Middle frontal gyrus (tissue), 1 donor: ENCODE data around the gene SH2B2.

Source experiments
- DNase-seq: peaks from one replicate; pipeline ENCODE4 v3.0.0-alpha.2; 2015; ENCODE audit warnings: low spot score; ENCODE audit errors: extremely low spot score

SH2B2 gene

DNA sequence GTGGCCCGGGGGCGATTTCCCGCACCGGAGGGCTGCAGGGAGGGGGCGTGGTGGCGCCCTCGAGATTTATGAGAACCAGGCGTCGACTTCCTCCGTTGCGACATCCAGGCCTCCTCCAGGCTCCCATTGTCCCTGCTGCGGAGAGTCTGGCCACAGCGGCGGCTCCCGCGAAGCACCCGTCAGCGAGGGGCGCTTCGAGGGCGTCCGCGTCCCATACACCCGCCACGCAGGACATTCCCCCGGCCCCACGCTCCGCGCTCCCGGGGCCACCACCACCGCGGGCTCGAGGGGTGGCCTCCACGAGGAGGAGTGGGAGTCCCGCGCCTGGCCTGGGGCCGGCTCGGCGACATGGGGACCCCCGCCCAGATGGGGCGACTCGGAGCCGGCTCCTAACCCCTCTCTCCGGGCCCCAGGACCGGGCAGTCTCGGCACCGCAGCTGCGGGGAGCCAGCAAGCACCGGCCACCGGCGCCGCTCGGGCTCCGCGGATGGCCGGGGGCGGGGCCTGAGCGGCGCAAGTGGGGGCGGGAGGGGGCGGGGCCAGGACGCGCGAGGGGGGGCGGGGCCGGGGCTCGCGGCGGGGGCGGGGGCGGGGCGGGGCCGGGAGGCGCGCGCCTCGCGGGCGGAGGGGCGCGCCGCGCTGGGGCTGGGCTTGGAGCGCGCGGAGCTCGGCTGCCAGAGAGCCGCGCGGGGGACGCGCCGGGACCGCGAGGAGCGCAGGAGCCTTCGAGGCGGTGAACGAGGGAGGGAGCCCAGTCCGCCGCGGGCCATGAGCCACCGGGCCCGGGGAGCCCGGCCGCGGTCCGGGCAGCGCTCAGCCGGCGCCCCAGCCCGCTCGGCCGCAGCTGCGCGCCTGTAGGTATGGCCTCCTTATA, at the start of gene SH2B2:
Gene SH2B2, plus strand, starts transcription at position 632 of the 874 bp plus-strand sequence. CDS start 13,683 bp downstream, outside the sequence.
- no peak for DNase-seq

DNA sequence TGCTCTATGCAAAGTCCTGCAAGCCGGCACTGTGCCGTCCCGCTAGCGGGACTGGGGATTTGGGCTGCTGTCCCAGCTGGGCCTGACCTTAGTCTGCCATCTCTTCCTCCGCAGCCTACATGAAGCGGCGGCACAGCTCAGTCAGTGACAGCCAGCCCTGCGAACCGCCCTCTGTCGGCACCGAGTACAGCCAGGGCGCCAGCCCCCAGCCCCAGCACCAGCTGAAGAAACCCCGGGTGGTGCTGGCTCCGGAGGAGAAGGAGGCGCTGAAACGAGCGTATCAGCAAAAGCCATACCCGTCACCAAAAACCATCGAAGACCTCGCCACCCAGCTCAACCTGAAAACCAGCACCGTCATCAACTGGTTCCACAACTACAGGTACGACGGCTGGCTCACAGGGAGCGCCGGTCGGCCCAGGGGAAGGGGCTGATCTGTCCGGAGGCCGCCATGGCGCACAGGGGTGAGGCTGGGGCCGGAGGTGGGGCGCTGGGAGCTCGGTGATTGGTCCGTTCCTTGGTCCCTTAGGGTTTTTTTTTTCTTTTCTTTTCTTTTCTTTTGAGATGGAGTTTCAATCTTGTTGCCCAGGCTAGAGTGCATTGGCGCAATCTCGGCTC, 47.4 kb upstream of the SH2B2 start:
- DNase-seq, result no peak

DNA sequence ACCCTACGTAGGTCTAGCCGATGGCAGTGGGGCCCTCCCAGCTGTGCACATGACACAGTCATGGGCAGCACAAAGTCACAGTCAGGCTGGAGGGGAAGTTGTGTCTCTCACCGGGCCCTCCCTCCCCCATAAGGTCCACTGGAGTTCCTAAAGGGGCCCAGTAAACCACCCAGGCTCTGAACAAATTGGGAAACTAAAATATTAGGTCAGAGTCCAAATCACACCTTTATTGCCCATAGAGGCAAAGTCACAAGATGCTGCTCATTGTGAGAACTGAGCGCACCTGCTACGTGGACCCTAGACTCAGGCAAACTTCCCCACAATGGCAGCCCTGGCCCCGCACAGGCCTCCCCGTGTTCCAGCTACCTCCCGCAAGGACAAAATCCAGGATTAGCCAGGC, 45.2 kb upstream of the SH2B2 start:
- no peak for DNase-seq

DNA sequence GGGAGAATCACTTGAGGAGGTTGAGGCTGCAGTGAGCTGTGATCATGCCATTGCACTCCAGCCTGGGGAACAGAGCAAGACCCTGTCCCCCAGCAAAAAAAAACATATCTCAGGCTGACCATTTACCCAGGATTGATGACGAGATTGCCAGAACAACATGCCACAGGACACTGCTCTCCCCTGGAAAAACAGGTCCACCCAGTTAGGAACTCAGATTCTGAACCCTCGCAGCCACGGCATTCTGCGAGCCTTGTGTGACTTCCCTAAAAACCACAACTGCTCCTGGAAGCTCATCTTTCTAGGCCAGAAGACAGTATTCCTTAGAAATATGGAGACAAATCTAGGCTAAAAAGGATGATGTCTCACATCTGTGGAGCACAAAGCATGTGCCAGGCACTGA, 42.1 kb upstream of the SH2B2 start:
- DNase-seq, result no peak

DNA sequence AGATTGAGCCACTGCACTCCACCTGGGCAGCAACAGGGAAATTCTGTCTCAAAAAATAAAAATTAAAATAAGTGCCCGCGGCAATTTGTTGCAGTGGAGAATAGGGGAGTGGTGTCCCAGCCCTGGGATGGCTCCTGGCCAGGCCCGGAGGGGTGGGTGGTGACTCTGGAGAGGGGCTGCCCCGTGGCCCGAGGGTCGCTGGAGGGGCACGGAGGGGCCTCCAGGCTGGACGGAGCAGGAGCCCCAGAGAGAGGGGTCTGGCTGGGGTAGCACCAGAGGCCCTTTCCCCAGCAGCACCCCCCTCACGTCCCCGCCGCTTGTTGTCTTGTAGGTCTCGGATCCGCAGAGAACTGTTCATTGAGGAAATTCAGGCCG, 38.6 kb upstream of the SH2B2 start:
- DNase-seq, result no peak

DNA sequence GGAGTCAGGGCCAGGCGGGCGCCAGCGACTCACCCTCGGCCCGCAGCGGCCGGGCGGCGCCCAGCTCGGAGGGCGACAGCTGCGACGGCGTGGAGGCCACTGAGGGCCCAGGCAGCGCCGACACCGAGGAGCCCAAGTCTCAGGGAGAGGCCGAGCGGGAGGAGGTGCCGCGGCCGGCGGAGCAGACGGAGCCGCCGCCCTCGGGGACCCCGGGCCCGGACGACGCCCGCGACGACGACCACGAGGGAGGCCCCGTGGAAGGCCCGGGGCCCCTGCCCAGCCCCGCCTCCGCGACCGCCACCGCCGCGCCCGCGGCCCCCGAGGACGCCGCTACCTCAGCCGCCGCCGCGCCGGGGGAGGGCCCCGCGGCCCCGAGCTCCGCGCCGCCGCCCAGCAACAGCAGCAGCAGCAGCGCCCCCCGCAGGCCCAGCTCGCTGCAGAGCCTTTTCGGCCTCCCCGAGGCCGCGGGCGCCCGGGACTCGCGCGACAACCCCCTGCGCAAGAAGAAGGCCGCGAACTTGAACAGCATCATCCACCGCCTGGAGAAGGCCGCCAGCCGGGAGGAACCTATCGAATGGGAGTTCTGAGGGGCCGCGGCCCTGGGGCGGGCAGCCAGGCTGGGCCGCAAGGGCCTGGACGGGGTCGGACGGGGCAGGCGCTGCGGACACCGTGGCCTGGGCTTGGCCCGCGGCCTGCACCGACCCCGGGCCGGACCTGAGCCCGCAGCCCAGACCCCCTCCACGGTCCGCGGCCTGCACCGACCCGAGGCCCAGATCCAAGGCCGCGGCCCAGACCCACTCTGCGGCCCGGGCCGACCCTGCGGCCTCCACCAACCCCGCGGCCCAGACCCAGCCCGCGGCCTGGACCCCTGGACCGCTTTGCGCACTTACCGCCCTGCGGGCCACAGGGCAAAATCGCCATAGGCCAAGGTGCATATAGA, 37.9 kb upstream of the SH2B2 start:
- no peak for DNase-seq

DNA sequence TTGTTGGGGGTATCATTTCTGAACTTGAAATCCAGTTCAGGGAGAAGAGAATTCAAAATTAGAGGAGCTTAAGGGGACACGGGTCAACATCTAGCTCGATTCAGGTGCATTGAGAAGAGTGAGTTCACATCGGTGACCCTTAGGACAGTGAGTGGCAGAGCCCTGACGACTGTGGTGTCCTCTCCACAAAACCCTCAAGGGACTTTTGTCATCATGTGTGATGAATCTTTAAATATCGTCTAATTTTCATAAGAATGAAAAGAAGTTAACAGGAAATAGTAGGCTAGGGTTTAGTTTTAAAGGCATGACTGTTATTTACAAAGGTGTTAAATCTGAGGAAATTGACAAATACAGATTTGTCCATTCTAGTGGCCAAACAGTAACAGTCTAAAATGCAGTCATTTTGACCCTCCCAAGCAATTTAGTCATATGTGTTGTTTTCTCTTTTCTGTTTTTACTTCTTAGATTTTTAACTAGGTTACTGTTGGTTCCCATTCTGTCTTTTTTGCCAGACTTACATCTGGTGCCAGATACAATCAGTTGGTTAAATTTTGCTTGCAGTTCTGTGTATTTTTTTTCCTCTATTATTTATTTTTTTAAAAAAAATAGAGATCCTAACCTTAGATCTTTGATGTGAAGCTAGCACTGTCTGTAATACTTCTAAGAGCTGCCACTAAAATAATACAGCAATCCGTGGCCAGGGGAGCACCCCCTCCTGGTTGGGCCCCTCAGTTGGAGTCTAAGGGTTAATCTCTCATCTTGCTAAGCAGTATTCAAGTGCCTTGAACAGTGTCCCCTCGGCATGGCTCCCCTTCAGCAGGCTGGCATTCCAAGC, 34.9 kb upstream of the SH2B2 start:
- no peak for DNase-seq

DNA sequence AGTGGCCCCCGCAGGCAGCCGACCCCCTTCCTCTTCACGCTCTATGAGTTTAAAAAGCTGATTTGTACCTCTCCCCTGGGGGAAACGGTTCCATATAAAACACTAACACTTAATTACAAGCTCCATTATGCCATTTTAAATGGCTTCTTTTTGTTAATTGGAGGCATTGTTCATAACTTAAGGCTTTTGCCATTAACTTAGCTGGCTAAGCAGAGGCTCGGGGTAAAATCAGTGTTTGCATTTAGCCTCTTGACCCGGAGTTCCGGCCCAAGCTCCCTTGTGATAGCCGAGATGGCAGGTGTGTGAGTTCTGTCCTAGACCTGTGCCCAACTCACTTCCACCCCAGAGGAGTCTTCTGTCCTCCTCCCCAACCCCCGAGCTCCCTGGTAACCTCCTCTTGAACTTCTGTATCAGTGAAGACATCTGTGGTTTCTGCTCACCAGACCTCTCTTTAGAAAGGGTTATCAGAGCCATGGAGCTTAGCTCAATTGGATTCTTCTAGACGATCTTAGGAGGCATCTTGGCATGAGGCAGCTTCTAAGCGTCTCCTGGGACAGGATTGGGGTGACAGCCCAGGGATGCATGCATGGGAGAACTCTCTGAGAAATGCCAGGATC, 34.2 kb upstream of the SH2B2 start:
- no peak for DNase-seq

DNA sequence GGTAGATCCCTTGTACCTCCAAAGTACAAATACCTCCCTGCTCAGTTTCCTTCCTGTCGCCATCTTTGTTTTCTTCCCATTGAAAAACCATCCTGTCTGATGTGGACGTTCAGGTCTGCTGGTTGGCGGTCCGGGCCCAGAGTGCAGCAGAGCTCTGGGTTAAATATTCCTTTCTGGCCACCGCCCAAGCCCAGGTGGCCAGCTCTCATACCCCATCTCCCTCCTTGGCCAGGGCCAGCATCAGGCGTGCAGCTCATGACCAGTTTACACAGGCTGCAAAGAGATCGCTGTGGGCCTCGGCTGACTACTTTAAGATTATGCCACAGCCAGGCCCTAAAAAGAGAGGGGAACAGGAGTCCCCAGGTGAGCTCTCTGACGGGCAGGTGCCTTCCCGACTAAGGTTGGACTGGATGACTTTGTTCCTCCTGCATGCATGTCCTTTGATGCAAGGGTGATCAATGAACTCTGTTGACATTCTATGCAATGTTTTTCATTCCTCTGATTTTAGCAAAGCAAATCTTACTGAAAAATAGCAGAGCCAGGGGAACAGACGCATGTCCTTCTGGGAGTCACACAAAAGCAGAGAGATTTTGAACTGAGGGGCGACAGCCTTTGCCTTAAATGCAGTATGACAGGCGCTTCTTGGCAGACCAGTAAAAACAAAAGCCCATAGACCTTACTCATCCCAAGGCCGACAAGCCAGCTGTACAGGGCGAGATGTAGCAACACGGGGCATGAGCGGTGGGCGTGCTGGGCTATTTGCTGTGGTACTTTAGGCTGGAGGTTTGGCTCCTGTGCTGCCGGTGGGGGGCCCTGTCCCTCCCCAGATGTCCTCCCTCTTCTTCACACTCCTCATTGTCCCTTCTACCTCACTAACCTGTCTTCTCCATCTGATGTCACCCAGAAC, 33.3 kb upstream of the SH2B2 start:
- DNase-seq, result no peak

DNA sequence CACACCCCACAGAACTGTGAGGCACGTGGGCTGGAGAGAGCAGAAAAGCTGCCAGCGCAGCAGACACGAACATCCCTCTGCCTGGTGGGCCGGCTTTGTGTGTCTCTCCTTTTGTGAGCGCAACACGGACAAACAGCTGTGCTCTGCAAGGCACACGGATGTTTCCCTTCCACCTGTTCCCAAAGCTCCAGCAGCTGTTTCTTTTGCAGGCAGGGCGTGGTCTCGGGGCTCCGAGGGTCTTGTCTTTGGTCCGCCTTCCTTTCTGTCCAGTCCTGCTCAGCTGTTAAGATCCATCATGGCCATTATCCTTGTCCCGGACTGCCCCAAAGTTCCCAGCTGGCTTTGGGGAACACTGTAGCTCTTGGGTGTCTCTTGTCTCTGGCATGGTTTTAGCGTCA, 32.7 kb upstream of the SH2B2 start:
- DNase-seq, result no peak

DNA sequence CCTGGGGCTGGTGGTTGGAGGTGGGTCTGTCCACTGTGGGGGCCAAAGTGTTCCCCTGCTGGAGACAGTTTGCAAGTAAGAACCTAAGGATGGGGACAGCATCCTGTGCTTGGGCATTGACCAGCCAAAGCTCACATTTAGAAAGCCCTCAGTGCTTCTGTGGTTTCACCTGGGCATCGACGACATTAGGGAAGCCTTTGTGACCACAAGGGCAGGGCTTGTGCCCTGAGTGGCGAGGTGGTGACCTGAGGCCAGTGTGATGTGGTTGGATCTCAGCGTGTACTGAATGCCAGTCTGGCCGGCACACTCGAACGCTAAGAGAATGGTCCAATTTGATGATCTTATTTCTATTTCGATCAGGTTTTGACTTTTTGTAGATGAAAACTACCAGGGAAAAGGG, 32.1 kb upstream of the SH2B2 start:
- no peak for DNase-seq

DNA sequence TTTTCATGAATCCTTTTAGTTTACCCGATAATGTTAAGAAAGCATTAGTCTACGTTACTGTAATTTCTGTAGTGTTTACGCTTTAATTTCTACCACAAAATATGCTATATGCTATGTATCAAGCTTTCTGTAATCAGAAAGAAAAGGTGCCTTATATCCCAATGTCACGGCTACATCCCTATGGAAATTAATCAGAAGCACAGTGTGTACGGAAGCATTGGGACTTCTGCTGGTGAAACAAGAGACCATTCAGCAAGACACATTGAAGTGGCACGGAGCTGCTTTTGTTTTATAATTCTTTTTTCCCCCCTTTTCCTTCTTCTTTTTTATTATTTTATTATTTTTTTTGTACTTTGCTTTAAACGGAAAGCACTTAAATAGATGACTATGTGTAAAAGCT, 31.2 kb upstream of the SH2B2 start:
- no peak for DNase-seq

DNA sequence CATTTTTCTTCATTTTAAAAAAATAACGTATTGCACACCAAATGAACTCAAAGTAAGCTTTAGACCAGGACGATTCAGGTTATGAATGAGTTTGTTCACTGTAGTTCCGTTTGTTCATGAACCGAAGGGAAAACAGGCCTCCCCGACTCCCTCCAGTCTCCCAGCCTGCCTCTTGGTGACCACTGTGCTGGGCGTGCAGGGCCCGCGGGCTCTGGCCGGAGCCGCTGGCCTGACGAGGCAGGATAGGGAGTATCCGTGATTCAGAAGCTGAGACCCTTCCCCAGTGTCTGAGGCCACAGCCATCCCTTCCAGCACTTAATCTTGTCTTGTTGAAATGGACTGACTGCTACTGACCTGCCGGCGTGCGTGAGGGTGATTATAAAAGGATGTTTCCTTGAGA, 30.8 kb upstream of the SH2B2 start:
- no peak for DNase-seq

DNA sequence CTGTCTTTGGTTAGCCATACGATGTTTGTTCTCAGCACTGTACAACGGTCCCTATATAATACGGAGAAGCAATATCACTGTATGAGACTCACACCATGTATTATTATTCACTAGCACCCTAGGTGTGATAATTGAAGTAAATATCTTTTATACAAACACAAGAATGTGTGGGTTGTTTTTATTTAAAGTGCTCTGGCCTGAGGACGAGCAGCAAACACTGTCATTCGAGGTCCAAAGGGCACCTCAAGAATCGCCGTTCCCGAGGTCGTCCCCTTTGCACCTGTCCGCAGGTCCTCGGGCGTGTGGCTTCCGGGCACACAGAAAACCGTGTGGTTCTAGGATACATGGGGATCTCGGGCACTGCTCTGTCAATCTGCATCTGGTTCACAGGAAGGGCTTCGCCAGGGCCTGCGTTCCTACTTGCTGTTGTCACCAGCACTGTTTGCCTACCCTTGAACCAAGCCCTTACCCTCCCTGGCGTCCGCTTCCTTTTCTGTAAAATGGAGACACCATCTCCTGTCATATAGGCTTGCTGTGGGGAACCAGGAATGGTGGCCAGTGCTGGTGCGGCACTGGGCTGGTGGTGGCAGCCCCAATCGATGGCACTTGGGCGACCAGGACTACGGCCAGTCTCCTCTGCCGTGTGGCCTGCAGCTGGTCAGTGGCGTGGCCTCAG, 28.5 kb upstream of the SH2B2 start:
- no peak for DNase-seq

DNA sequence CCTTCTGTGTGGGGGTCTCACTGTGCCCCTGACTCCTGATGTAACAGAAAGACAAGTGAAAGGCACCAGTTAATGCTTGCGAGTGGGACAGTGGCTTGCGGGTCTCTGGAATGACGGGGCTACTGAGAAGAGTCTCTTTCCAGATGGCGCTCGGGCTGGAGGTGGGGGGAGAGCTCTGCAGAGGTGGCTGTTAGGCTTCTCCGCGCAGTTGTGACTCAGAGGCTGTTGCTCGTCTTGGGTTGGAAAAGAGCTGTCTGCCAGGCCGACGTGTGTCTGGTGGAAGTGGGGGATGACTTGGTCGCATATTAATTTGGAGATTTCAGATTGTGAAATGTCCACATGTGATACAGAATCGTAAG, 27.9 kb upstream of the SH2B2 start:
- no peak for DNase-seq

DNA sequence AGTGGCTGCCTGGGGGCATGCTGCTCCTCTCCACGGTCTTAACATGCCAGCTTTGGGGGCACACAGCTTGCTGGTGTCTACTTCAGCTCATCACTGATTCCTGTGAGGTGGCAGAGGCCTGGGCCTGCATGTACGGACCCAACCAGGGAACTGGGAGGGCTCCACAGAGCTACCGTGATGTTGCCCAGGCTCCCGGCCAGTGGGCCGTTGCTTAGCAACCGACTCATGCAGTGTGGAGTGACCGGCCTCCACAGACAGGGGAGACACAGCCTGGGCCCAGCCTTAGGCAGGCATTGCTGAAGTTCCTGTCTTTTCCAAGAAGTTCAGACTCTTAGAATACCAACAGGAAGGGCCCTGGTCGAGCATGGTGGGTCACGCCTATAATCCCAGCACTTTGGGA, 25.8 kb upstream of the SH2B2 start:
- no peak for DNase-seq

DNA sequence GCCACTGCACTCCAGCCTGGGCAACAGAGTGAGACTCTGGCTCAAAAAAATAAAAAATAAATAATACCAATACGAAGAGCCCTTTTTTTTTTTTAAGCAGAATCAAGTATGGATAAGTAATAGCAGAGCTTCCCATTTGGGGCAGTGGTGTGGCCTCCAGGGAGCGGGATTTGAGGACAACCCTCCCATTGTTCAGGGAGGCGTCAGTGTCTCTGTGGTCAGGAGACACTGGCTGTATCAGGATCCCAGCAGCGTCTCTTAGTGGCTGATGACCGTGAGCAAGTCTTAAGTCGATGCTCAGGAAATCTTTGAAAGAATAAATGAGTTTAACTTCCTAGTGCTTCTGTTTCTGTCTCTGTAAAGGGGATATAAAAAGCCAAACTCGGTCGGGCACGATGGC, 25.2 kb upstream of the SH2B2 start:
- DNase-seq, result no peak

DNA sequence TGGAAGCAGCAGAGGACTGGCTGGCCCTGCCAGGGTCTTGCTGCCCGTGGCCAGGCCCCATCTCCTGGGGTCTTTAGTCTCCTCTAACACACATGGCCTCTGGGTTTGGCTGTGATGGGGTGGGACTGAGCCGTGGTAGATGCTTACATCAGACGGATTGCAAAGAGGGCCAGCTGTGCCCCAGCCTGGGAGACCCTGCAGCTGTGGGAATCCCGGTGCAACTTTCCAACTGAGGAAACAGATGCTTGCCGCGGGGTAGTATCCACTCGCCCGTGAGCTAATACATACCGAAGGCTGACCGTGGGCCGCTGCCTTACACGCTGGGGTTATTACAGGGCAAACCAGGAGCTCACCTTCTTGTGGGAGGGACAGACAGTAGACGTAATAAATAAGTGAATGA, 24.1 kb upstream of the SH2B2 start:
- DNase-seq, result no peak

DNA sequence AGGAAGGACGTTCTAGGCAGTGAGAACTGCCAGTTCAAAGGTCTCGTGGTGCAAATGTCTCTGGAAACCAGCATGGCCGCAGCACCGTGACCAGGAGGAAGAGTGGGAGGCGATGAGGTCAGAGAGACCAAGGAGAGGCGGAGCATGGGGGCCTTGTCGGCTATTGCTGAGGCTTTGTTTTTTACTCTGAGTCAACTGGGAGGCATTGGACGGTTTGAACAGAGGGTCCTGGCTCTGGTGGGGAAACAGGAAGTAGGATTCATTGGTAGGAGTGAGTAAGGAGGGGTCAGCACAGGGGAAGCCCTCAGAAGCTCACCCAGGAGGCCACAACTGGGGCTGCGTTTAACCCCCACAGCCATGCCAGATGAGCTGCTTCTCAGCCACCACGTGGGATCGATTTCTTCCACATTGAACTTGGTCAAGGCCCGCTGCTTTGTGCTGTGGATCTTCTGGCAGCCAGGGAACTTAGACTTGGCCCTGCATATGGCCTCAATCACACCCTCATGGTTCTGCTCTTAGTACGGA, 22.2 kb upstream of the SH2B2 start:
- no peak for DNase-seq
